Activated naive CD4-positive, alpha-beta T cell treated with anti-CD3 and anti-CD28 coated beads, Interleukin-2, amount 50 U/mL, for 16 hours (primary cell): Measurements from ENCODE around the gene STARD10.
A peak's percentile ranks its signal among the peaks of the same experiment; 100 is the strongest.

Source experiments
- DNase-seq: peaks from one replicate; pipeline ENCODE4 v3.0.0-alpha.2; 2020

Gene STARD10

GRCh38 chr11:72742513-72743320, 51.1 kb downstream of the STARD10 start:
- DNase-seq: no peak

GRCh38 chr11:72741849-72742512, 51.9 kb downstream of the STARD10 start:
- no peak for DNase-seq

DNA sequence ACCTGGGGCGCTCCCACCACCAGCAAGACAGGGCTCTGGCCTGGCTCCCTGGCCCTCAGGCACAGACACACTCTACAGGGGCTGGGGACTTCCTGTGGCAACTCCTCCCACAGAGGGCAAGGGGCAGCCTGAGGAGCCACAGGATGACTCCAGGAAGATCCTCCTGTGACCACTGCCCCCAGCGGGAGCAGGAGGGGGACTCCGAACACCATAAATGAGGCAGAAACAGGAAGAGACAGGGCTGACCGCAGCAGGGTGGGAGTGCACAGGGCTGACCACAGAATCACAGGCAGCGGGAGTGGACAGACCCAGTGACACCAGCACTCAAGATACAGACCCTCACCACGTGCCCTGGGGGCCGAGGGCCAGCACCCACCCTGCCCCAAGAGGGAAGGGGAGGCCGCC, 52.4 kb downstream of the STARD10 start:
- no peak for DNase-seq

DNA sequence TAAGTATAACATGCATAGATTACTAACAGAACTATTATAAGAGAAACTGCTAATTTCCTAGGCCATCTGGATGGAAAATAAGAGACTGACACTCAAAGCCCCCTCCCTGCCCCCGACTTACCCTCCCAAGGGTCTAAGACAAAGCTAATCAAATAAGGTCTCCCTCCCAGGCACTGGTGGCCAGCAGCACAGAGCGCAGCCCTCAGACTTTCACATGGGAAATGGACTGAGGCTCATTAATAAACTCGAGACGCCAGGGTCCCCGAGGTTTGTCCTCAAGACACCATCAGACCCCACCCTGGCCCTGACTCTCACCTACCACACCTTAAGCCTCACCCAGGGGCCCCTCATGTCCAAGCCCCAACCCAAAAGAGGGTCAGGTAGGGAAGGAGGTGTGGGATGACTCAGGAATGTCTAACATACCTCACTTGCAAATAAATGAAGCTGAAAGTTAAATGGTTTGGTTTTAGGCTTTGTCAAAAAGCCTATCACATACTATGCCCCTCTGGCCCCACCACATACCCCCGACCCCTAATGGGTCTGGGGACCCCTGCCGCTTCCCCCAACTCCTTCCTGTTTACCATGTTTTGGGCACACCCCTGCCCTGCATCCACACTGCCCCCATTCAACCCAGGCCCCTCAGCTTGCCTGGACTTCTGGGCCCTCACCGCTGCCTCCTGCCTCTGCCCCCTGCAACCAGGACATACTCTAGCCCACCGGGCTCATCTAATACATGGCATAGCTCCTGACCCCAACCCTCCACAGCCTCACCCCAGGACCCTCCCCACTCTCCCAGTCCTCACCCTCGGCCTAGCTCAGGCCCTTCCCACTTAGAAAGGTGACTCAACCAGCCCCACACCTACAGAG, 53.1 kb downstream of the STARD10 start:
- no peak for DNase-seq

DNA sequence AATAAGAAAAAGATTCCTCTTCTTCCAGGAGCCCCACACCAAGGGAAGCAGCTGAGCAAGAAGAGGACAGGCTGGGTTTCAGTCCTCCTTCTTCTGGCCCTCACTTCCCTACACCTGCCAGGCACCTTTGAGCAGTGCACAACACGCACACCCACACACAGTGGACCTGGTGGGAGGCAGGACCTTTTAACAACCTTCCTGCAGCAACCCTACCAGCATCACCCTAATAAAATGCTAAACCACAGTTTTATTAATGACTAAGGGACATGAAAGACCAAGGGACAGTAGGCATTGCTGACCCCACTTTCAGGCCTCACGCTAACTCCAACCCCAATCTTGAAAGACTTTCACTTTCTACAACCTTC, 53.8 kb downstream of the STARD10 start:
- DNase-seq: no peak

GRCh38 chr11:72739240-72740059, 54.4 kb downstream of the STARD10 start:
- no peak for DNase-seq

GRCh38 chr11:72738199-72739141, 55.4 kb downstream of the STARD10 start:
- DNase-seq: no peak

- DNase-seq: no peak
These were observed 56.5 kb downstream of the STARD10 start for GRCh38 chr11:72737336-72737735.

GRCh38 chr11:72736452-72737069, 57.3 kb downstream of the STARD10 start:
- DNase-seq: peak; percentile 51

DNA sequence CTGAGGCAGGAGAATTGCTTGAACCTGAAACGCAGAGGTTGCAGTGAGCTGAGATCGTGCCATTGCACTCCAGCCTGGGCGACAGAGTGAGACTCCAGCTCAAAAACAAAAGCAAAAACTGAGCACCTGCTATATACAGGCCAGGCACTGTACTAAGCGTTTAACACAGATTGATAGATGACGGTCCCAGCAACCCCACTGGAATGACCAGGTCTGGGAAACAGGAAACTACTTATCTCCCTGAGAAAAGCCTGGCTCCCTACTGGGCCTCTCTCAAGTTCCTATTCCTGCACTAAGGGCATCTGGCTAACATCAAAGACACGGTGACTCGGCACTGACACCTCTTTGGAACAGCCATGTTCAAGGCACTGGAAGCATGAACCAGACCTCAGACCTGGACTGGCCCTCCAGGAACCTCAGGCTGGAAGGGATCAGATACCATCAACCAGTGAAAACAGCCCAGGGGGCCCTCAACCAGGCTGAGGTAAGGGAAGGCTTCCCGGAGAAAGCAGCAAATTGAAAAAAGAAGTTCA, 58.3 kb downstream of the STARD10 start:
- DNase-seq: no peak

DNA sequence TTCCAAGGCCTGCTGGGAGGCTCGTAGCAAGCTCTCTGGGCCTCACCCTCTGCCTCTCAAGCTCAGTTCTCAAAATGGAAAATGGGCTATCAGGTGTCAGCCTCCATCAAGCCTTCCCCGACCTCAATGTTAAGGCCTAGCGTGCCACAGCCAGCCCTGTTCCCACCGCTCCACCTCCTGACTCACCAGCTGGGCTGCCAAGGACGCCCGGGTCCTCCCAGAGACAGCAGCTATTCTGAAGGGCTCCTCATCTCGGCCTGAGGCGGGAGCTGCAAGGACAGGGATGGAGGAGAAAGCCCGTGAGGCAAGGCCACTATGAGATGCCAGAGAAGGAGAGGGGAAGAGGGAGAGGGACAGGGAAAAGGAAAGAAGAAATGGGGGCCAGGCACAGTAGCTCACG, 61.5 kb downstream of the STARD10 start:
- DNase-seq: no peak

GRCh38 chr11:72730737-72731136, 63.1 kb downstream of the STARD10 start:
- no peak for DNase-seq

GRCh38 chr11:72730243-72730642, 63.6 kb downstream of the STARD10 start:
- no peak for DNase-seq

GRCh38 chr11:72727521-72727920, 66.3 kb downstream of the STARD10 start:
- DNase-seq: no peak

DNA sequence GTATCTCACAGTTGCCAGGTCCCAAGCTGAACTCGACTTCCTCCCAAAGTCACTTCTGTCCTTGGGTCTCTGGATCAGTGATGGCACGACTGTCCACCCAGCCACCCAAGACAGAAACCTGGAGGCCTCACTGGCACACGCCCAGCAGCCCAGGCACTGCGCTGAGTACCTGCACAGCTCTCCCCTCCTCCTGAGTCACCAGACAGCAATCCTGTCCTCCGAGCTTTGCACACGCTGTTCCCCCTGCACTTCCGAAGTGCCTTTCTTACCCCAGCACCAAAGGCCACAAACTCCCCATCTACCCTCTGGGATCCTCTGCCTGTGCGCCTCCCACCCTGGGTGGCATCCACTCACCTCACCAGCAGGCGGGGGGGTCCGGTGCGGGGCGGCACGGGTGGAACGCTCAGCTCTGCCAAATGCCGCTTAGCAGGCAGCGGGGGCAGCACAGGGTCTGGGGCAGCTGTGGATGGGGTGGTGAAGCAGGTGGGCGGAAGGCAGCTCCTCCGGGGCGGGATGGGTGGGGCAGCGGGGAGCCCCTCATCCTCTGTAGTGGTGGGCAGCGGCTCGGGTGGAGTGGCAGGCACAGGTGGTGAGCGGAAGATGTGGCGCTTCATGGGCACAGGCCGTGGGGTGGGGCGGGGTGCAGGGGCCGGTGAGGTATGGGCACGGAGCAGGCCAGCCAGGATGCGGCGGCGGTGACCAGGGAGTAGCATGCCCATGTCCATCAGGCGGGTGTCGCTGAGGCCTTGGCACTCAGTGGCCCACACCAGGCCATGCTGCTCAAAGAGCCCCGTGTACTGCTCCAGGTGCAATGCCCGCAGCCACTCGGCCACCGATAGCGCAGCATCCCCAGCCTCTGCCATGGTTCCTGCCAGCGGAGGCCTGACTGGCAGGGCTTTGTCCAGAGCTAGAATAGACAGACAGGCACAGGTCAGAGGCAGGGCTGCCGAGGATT, 67.3 kb downstream of the STARD10 start:
- DNase-seq: no peak

- no peak for DNase-seq
These were observed 68.2 kb downstream of the STARD10 start for GRCh38 chr11:72725724-72726028.

GRCh38 chr11:72724851-72725723, 68.8 kb downstream of the STARD10 start:
- DNase-seq: peak; percentile 77

DNA sequence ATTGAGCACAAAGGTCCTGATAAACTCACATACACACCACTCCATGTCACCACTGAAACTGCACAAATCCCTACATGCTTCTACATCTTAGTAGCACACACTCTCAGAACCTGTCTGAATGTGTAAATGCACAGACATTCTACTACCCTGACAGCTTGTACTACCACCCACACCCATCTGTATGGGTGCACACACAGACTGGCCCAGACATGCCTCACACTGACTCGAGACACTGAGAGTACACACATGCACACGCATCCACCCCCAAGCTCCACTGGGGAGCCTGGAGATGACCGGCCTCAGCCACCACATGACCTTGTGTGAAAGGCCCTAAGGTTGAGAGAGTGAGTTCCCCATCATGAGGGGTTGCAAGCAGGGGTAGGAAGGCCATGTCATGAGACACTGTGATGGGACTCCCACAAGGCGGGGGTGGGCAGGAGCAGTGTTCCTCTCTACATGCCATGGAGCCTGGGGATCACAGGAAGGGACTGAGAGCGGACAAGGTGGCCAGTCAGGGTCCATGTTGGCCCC, 69.8 kb downstream of the STARD10 start:
- DNase-seq: no peak
